ENCODE data around the gene ARMC7. TPM values are rescaled to one million over a fixed set of nuclear protein-coding genes. Genes with fewer than 3 reads are reported as not detected.

The ARMC7 gene
- total RNA-seq, 1 experiment from 2014 or later = 22.8 TPM

DNA sequence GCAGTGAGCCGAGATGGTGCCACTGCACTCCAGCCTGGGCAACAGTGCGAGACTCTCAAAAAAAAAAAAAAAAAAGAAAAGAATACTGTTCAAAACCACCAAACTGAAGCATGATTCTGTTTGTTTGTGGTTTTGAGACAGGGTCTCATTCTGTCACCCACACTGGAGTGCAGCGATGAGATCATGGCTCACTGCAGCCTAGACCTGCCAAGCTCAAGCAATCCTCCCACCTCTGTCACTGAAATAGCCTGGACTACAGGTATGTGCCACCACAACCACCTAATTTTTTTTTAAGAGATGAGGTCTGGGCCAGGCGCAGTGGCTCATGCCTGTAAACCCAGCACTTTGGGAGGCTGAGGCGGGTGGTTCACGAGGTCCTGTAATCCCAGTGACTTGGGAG is 68.7 kb downstream of the ARMC7 start:
- no peak overlapping the region for H3K4me3 Mint-ChIP-seq
- no peaks in the 10 kb centered on the region for H3K9me3 Mint-ChIP-seq
- Histone ChIP-seq H3K79me1 (ENCODE audit: insufficient read depth, low read depth, low read length, poor library complexity, severe bottlenecking) (peaks cover 11% of the 10 kb centered on the region), H2BK120ac (ENCODE audit: low read depth, low read length, poor library complexity, severe bottlenecking) (no peak overlapping the region), H2BK15ac (ENCODE audit: low read depth, low read length) (no peak overlapping the region), H4K91ac (ENCODE audit: insufficient read length, low read depth, low read length) (no peak overlapping the region), H2BK12ac (ENCODE audit: insufficient read length, low read depth, low read length) (no peak overlapping the region), H3K4ac (ENCODE audit: low read depth, low read length) (no peak overlapping the region), H3T11ph (ENCODE audit: low read length) (no peak overlapping the region), H3K9ac (ENCODE audit: extremely low read depth, insufficient read length, low read length) (no peak overlapping the region), H2BK5ac (ENCODE audit: insufficient read length, low read length) (no peak overlapping the region), H3K27ac (ENCODE audit: insufficient read length, low read depth, low read length) (no peak overlapping the region), H2BK20ac (ENCODE audit: low read depth, low read length, poor library complexity, severe bottlenecking) (no peak overlapping the region), H3K27me3 (ENCODE audit: insufficient read depth, low read length) (no peaks in the 10 kb centered on the region), H3K18ac (ENCODE audit: insufficient read length, low read depth, low read length) (no peak overlapping the region), H4K8ac (replicated peaks; ENCODE audit: insufficient read length, low read depth, low read length) (no peak overlapping the region), H3K4me2 (ENCODE audit: insufficient read depth, insufficient read length, low read length) (no peak overlapping the region), H2AK5ac (ENCODE audit: insufficient read length, low read length) (no peak overlapping the region), H3K23ac (ENCODE audit: insufficient read length, low read depth, low read length) (no peak overlapping the region), H3K23me2 (ENCODE audit: insufficient read length, low read depth, low read length, poor library complexity, severe bottlenecking) (peaks cover 10% of the 10 kb centered on the region), H3K9me3 (ENCODE audit: control insufficient read depth, low read depth, low read length) (no peaks in the 10 kb centered on the region), H3K14ac (ENCODE audit: insufficient read depth, low read length) (no peak overlapping the region), H4K5ac (ENCODE audit: insufficient read length, low read depth, low read length) (no peak overlapping the region), H3K4me1 (ENCODE audit: insufficient read depth, low read length) (no peaks in the 10 kb centered on the region), H3K56ac (ENCODE audit: insufficient read length, low read depth, low read length) (no peak overlapping the region), H3K79me2 (ENCODE audit: insufficient read depth, low read length) (peaks cover 41% of the 10 kb centered on the region), H4K20me1 (ENCODE audit: control insufficient read depth, insufficient read depth, insufficient read length) (no peaks in the 10 kb centered on the region), H2AFZ (ENCODE audit: low read length) (no peak overlapping the region)
- DNase-seq = no peak
- no peak overlapping the region for H3K27ac Mint-ChIP-seq
- TF ChIP-seq, protein P1, sequence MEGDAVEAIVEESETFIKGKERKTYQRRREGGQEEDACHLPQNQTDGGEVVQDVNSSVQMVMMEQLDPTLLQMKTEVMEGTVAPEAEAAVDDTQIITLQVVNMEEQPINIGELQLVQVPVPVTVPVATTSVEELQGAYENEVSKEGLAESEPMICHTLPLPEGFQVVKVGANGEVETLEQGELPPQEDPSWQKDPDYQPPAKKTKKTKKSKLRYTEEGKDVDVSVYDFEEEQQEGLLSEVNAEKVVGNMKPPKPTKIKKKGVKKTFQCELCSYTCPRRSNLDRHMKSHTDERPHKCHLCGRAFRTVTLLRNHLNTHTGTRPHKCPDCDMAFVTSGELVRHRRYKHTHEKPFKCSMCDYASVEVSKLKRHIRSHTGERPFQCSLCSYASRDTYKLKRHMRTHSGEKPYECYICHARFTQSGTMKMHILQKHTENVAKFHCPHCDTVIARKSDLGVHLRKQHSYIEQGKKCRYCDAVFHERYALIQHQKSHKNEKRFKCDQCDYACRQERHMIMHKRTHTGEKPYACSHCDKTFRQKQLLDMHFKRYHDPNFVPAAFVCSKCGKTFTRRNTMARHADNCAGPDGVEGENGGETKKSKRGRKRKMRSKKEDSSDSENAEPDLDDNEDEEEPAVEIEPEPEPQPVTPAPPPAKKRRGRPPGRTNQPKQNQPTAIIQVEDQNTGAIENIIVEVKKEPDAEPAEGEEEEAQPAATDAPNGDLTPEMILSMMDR (conservative IDR thresholded peaks at IDR 0.05) = no peak
- H3K4me1 Mint-ChIP-seq = peaks cover 4 to 19% of the 10 kb centered on the region in 2 experiments
- H3K36me3 Mint-ChIP-seq (ENCODE audit: insufficient read depth in 1 of 3, low read depth in 3 of 3) = peaks cover 45 to 79% (median 71%) of the 10 kb centered on the region in 3 experiments
- no peaks in the 10 kb centered on the region for H3K27me3 Mint-ChIP-seq (ENCODE audit: low read depth)
- no CpG with 5 or more reads among the region's 6 CpGs for WGBS (ENCODE audit: extremely low coverage, insufficient read length, low lambda C conversion rate)

Other genes starting within 250 kb of the ARMC7 start
- gene FDXR, start 237.0 kb upstream of the ARMC7 start, total RNA-seq (2021) = 39.7 and 43.2 TPM in 2 replicates
- 0.94 and 1.2 TPM in 2 replicates for gene FADS6, start 216.3 kb upstream of the ARMC7 start, total RNA-seq (2021)
- gene USH1G, start 186.7 kb upstream of the ARMC7 start, total RNA-seq (2021) = 2.5 and 2.7 TPM in 2 replicates
- gene OTOP2, start 185.7 kb upstream of the ARMC7 start, total RNA-seq (2021) = 0.11 TPM in 1 of 2 replicates, not detected in the other
- gene OTOP3, start 174.1 kb upstream of the ARMC7 start, total RNA-seq (2021) = not detected in 2 replicates
- gene HID1, start 137.2 kb upstream of the ARMC7 start, total RNA-seq (2021) = 12.7 and 13.9 TPM in 2 replicates
- gene CDR2L, start 122.3 kb upstream of the ARMC7 start, total RNA-seq (2021) = 23.3 and 24.0 TPM in 2 replicates
- 41.0 and 43.2 TPM in 2 replicates for gene MRPL58, start 97.3 kb upstream of the ARMC7 start, total RNA-seq (2021)
- gene ATP5PD, start 63.0 kb upstream of the ARMC7 start, total RNA-seq (2021) = 344 TPM in 2 replicates
- 40.1 and 41.6 TPM in 2 replicates for gene KCTD2, start 62.7 kb upstream of the ARMC7 start, total RNA-seq (2021)
- gene SLC16A5, start 22.0 kb upstream of the ARMC7 start, total RNA-seq (2021) = 17.0 and 17.1 TPM in 2 replicates
- 76.2 and 77.7 TPM in 2 replicates for gene NT5C, start 21.8 kb downstream of the ARMC7 start, total RNA-seq (2021)
- gene JPT1, start 44.5 kb downstream of the ARMC7 start, total RNA-seq (2021) = 265 and 275 TPM in 2 replicates
- 813 and 824 TPM in 2 replicates for gene SUMO2, start 73.0 kb downstream of the ARMC7 start, total RNA-seq (2021)
- gene NUP85, start 95.7 kb downstream of the ARMC7 start, total RNA-seq (2021) = 136 and 145 TPM in 2 replicates
- 50.3 and 58.2 TPM in 2 replicates for gene GGA3, start 151.6 kb downstream of the ARMC7 start, total RNA-seq (2021)
- gene MRPS7, start 151.9 kb downstream of the ARMC7 start, total RNA-seq (2021) = 93.7 and 97.4 TPM in 2 replicates
- gene MIF4GD, start 161.3 kb downstream of the ARMC7 start, total RNA-seq (2021) = 24.0 and 26.1 TPM in 2 replicates
- gene SLC25A19, start 179.5 kb downstream of the ARMC7 start, total RNA-seq (2021) = 24.2 and 27.2 TPM in 2 replicates